OCI-LY3 (cell line): Measurements from ENCODE around the gene IPO5.
"Not testable (repeated sequence)": the region's sequence is repeated elsewhere in the genome, so short reads cannot be mapped to it uniquely, and the experiment has no call there.

Experiments used
- EZH2phosphoT487 ChIP-seq: fragments of 200-600 bp; shearing (Covaris generic); IDR thresholded peaks from 2 replicates; pipeline ENCODE4 v1.6.1; 2018; ENCODE audit warnings: antibody characterized with exemption, mixed run types, low read depth
- TF ChIP-seq, protein P1 (sequence below): fragments of 200-600, 300-600 bp; sonication (generic); IDR thresholded peaks from 2 replicates; pipeline ENCODE4 v1.5.1; 2014; ENCODE audit warnings: antibody characterized with exemption, low read length, low read depth

DNA sequence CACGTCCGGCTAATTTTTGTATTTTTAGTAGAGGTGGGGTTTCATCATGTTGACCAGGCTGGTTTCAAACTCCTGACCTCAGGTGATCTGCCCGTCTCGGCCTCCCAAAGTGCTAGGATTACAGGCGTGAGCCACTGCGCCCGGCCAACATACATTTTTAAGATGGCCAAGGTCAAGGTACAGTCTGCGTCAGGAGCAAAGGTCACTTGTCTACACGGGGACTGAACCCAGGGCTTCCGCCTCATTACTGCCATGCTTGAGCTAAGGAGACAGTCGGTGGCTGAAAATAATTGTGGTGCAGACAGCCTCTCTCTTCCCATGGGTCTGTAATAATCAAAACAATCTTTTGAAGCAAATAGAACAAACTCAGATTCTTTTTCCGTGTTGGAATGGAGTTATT lies 94.3 kb downstream of the IPO5 start:
- TF ChIP-seq, protein P1, sequence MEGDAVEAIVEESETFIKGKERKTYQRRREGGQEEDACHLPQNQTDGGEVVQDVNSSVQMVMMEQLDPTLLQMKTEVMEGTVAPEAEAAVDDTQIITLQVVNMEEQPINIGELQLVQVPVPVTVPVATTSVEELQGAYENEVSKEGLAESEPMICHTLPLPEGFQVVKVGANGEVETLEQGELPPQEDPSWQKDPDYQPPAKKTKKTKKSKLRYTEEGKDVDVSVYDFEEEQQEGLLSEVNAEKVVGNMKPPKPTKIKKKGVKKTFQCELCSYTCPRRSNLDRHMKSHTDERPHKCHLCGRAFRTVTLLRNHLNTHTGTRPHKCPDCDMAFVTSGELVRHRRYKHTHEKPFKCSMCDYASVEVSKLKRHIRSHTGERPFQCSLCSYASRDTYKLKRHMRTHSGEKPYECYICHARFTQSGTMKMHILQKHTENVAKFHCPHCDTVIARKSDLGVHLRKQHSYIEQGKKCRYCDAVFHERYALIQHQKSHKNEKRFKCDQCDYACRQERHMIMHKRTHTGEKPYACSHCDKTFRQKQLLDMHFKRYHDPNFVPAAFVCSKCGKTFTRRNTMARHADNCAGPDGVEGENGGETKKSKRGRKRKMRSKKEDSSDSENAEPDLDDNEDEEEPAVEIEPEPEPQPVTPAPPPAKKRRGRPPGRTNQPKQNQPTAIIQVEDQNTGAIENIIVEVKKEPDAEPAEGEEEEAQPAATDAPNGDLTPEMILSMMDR, result not testable (repeated sequence)
- not testable (repeated sequence) for TF ChIP-seq EZH2phosphoT487
